GM18502 (cell line): ENCODE measurements around the gene CLASP1.
"Not testable (repeated sequence)": the region's sequence is repeated elsewhere in the genome, so short reads cannot be mapped to it uniquely, and the experiment has no call there.

ENCODE experiments used
- ATAC-seq: cut with Tn5 transposase; IDR thresholded peaks from one replicate; pipeline ENCODE4 v1.9.1; 2021; ENCODE audit warnings: mild to moderate bottlenecking; ENCODE audit not compliant: unreplicated experiment, poor library complexity

Gene CLASP1

DNA sequence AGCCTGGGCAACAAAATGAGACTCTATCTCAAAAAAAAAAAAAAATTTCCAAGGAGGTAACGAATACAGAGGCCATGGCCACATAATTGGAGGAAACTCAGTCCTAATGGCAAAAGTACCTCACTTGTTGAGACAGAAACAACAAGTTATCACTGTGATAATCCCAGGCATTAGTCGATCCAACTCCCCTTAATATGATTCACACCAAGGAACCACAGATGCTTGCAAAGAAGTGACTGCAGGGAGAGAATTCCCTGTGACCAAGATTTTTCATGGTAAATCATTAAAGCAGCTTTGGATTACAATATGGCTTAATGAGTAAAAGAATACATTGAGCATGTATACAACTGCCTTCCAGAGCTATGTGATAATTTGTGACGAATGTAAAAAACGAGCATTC, 199.0 kb downstream of the CLASP1 start:
- no peak for ATAC-seq

DNA sequence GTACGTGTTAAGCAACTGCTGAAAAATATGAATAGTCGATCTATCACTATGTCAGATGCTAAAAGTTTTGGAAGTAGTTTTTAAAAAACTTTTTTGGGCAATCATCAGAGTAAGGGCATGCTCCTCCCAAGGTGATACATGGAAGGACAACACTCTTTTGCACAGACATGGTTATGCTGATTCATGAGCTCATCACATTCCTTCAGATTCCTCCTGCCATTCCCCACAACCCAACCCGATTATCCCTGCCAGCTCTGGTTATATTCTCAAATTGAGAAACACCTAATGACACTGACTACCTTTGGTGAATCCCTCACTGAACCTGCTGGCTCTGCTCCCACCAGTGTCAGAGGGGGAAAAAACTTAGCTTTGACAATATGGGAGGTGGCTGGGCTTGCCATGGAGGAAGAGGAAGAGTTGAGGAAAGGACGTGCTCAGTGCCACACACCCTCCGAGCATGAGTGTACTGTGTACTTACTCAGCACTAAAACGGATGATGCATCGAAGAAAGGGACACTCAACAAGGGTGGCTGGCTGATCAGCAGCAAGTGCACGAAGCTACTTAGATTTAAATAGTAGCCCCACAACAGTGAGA, 202.5 kb downstream of the CLASP1 start:
- no peak for ATAC-seq

DNA sequence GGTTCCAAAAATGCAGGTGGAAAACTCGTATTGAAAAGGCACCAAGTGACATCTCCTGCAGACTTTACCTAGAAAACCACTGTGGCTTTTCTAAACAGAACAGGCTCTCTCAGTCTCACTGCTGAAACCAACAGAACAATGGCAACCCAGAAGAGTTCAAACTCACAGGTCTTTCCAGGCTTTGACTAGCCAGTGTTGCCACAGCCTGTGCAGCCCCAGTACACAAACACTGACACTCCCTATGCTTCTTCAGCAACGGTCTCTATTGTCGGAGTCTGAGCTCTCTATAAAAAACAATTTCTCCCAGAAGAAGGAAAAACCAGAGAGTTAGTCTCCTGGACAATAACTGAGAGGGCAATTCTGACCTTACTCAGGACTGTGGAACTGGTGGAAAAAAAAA, 206.4 kb downstream of the CLASP1 start:
- ATAC-seq = no peak

DNA sequence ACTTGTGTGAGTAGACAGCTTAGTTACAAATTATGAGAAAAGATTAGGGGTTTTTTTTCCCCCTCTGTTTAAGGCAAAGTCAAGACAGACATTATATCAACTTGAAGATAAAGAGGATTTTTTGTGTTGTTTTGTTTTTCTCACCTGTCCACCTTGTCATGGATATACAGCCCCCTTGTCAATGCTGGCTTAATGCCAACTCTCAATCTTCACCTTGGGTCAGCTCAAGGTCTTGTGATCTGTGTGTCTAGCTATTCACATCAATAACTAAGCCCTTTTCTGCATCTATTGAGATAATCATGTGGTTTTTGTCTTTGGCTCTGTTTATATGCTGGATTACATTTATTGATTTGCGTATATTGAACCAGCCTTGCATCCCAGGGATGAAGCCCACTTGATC, 211.0 kb downstream of the CLASP1 start:
- ATAC-seq = not testable (repeated sequence)

- ATAC-seq = no peak
Observed at GRCh38 chr2:121436918-121437317, 212.3 kb downstream of the CLASP1 start.

DNA sequence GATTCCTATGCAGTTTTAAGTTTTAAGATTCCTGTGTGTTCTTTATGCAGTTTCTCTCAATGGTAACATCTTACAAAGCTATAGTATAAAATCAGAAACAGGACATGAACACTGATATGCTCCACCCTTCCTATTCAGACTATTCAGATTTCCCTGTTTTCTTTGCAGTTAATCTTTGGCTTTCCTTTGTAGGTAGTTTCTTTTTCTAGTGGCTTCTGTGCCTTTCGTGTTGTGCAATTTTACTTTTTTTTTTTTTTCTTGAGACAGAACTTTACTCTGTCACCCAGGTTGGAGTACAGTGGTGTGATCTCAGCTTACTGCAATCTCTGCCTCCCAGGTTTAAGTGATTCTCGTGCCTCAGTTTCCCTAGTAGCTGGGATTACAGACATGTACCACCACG, 213.5 kb downstream of the CLASP1 start:
- ATAC-seq = no peak

DNA sequence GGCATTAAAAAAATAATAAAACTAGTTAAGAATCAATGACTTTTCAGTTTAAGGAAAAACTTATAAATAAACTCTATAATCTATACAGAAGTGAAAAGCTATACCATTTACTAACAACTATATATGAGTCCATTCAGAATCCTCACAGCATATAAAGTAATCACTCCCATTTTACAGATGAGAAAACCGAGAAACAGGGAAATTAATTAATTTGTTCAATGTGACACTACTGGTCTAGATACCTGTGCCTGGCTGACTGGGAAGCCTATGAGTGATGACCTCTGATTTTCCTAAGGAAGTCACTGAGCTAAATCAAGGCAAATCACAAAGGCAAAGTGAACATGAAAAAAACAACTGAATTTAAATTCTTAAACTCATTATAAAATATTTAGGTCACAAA, 218.0 kb downstream of the CLASP1 start:
- ATAC-seq = no peak

DNA sequence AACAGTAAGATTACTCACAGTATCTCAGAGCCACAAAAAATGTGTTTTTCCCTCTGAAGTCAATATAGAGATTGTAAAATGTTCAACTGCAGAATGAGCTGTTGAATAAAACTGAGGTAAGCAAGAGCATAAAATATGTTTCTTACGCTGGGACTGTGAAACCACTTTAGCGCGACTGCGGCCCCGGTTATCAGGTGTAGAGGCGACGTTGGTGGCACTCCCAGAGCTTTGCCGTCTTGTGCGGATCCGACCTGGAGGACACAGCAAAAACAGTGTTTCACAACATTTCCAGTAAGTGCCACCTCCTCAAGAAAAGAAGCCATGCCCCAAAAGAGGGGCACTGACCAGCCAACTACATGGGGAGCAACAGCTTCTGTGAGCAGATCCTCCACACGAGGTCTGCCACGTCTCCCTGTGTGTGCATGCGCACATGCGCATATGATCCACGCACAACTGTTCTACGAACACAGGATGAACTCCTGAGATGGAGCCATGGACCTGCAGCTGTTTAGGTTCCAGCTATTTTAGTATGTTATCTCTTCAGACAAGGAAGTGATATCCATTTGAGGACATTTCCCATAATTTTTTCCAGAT, 219.2 kb downstream of the CLASP1 start:
- no peak for ATAC-seq

DNA sequence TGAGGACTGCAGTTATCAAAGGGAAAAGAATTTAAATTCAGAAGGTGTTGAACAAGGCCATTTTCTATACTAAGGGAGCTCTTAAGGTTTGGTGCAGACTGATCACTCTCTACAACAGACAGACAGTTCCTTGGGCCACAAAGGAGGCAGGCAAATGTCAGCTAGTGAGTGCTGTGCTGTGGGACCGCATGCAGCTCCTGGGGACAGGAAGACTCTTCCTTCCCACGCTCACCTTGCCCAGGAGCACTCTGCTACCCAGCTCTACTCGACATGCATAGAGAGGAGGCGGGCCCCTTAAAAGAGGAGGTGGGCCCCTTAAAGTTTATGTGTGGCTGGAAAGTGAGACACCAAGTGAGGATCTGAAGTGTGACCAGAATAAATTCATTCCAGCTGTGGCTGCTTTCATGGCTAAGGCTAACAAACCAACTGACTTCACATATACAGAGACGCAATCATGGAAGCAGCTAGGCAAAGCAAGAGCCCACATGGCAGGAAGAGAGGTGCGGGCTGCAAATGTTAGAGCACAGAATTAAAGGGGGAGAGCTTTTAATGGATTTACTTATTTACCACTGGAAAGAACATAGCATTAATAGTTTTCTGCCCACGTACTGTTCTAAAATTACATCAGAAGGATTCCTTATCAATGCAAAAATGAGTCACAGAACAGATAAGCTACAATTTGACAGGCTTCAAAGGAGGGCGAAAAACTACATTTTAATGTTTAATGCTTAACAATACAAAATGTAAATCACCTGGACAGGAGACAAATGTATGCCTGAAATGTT, 220.0 kb downstream of the CLASP1 start:
- no peak for ATAC-seq

- no peak for ATAC-seq
Observed at GRCh38 chr2:121427187-121427689, 222.0 kb downstream of the CLASP1 start.

GRCh38 chr2:121420486-121420885, 228.8 kb downstream of the CLASP1 start:
- no peak for ATAC-seq

DNA sequence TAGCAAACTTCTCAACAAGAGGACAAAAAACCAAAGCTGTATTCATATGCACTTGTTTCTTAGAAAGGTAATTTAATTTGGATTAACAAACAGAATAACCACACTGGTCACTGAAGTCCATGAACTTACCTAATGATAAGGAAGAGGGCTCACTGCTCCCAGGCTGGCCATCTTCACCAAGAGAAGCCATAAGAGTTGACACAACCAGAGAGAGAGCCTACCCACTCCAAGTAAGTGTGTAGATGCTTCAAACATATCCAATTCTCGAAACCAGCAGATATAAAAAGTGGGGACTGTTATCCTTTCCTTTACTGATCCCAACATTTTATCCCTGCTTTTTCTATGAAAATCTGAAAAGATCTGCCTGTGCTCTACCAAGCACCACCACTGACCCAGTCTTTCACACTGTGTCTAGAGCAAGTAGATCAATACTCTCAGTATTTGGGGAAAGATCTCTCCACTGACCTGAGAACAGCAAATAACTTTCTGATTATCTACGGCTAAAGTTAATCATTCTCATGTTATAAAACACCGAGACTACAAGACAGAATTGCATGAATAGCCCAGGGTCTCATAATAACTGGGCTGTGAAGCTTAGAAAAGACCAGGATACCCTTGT, 230.1 kb downstream of the CLASP1 start:
- no peak for ATAC-seq

- ATAC-seq = no peak
Observed at GRCh38 chr2:121418494-121419058, 230.7 kb downstream of the CLASP1 start.

DNA sequence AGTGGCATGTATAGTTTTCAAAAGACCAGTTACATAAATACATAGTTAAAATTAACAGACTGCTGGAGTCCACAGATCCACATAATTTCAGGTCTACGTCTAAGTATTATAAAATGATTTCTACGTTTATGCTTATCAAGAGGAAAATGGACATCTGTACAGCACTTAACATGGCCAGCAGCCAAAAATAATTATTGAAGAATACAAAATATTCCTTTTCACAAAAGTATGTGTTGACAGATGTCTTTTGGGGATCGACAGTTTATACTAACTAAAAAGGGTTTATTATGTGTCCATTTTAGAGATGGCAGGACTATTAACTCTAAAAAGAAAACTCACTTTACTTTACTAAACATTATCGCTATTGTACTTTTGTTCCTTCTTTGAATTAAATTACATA, 231.4 kb downstream of the CLASP1 start:
- no peak for ATAC-seq

DNA sequence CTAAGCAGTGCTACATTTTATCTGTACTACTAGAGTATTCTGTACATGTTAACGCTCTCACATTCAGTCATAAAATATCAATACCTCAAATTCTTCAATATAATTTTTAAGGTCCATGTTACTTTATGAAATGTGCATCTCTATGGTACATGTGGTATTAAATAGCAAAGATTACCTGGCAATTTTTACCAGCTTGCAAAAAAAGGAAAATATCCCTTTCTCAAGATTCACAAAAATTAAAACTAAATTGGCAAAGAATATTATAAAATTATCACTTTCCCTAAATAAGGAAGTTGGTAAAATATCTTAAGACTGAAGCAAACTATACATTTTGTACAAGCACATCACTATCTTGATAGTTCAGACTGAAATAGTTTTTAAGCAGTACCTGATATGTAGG, 233.5 kb downstream of the CLASP1 start:
- no peak for ATAC-seq

GRCh38 chr2:121412349-121412748, 236.9 kb downstream of the CLASP1 start:
- no peak for ATAC-seq

- ATAC-seq = no peak
Observed at GRCh38 chr2:121409966-121410365, 239.3 kb downstream of the CLASP1 start.

DNA sequence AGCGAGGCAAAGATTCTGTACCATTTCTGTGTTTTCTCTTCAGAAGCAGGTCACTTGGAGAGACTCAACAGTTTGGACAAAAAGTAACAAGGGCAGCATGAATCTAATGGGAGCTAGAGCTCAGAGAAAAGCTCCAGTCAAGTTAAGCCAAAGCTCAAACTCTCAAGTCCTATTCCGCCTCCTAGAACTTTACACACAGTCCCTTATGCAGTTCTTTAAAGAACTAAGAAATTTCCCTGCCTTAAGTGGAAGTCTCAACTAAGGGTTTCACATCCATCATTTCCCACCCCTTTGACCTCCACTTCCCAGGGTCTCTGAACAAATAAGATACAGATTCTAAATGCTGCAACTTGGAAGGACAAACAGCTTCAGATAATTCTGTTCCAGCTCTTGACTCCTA, 239.9 kb downstream of the CLASP1 start:
- ATAC-seq = no peak

DNA sequence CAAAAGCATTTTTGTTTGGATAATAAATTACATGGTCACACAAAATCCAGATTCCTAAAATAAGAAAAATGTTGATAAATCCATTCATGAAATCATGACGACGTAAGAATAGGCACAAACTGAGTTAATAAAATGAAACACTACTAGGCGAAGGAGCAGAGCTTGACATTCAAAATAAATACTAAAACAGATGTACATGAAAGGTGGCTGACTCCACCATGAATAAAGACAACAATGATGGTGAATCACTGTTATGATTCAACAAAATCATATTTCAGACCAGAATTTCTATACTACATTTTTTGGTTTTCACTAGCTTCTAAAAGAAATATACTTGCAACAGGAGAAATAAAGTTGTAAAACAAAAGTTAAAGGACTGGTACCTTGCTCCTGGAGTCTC, 240.6 kb downstream of the CLASP1 start:
- no peak for ATAC-seq

DNA sequence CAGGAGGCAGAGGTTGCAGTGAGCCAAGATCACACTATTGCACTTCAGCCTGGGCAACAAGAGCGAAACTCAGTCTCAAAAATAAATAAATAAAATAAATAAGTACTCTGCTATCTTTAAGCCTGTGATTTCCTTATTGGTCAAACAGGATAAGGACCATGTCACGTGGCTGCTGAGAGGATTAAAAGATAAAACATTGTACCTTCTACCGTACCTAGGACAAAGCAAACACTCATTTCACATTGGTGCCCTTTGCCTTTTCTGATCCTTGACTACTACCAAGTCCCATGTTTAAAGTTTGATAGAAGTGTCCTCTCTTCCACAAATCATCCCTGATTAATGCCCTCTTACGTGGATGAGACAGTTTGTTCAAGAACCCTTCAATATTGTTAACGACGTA, 244.0 kb downstream of the CLASP1 start:
- no peak for ATAC-seq

DNA sequence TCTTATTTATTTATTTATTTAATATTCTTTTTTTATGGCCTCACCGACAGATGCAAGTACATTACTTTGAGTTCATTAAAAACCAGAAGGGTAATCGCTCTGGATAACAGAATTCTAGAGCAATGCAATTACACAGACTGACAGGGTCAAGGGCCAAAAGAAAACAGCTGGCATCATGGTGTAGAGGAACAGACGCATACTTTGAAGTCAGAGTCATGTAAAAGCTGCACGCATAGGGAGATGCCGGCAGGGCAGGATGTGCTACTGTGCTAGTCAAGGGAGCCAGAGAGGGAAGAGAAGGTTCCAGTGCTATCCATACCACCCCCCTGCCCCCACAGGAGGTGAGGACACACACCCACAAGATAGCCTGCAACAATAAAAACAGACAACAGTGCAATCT, 249.1 kb downstream of the CLASP1 start:
- no peak for ATAC-seq
